LHCN-M2 (cell line): Measurements from ENCODE around the gene PTPRU. TPM values are rescaled to one million over a fixed set of nuclear protein-coding genes. Genes with fewer than 3 reads are reported as not detected.

ENCODE experiments used
- DNase-seq: peaks from one replicate; pipeline ENCODE4 v3.0.0-alpha.2; 2012; ENCODE audit warnings: low read depth
- total RNA-seq: library from RNA; depleted of rRNA; stranded (reverse); fragments of >200 nt; gene quantifications from 2 replicates; pipeline ENCODE4 v1.2.3, GENCODE V29; 2014

Gene PTPRU
- total RNA-seq, 1 experiment from 2014 or later: 96.7 TPM

DNA sequence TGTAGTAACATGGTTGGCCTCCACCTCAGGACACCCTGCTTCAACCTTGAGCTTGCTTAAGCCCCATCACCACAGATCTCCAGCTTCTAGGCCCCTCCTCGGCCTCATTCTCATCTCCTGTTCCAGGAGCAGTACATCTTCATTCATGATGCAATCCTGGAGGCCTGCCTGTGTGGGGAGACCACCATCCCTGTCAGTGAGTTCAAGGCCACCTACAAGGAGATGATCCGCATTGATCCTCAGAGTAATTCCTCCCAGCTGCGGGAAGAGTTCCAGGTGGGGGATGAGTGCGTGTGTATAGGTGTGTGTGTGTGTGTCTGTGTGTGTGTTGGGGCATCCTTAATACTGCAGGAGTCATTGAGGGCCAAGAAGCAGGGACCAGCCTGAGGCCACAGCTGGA, 79.6 kb downstream of the PTPRU start:
- no peak for DNase-seq

GRCh38 chr1:29317063-29317915, 81.0 kb downstream of the PTPRU start:
- no peak for DNase-seq

GRCh38 chr1:29317916-29318530, 81.7 kb downstream of the PTPRU start:
- no peak for DNase-seq

- DNase-seq: no peak
Measured at GRCh38 chr1:29318724-29319123, 82.4 kb downstream of the PTPRU start.

DNA sequence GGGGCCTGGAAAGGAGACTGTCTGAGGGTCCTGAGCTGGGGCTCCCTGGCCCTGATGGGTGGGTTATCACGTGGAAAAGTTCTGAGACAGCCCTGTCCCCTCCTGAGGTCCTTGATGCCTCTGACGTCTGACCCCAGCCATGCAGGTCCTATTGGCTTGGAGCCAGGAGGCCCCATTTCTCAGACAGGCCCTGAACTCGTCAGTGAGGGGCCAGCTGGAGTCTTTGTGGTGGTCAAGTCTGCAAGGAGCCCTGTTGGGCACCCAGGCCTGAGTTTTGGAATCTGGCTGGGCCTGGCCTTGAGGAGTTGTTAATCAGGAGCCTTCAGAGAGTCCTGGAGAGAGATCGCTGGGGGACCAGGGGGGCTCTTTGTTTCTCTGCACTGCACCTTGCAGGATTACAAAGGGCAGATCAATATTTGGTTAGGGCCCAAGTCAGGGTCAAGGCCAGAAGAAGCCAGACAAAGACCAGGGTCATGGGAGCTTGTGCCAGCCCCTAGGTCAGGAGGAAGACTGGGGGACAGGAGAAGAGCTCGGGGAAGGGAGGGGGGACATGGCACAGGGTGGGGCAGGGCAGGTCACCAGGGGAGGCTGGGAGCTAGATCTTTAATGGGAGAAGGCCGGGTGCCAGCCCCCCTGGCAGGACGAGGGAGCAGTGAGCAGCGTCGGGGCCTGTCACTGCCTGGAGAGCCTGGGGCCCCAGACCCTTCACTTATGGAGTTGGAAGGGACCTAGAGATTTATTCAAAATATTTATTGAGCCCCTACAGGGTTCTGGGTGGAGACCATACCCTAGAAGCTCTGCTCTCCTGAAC, 83.2 kb downstream of the PTPRU start:
- DNase-seq: no peak

- DNase-seq: no peak
Measured at GRCh38 chr1:29320156-29320940, 84.0 kb downstream of the PTPRU start.

- no peak for DNase-seq
Measured at GRCh38 chr1:29321176-29321575, 84.9 kb downstream of the PTPRU start.

DNA sequence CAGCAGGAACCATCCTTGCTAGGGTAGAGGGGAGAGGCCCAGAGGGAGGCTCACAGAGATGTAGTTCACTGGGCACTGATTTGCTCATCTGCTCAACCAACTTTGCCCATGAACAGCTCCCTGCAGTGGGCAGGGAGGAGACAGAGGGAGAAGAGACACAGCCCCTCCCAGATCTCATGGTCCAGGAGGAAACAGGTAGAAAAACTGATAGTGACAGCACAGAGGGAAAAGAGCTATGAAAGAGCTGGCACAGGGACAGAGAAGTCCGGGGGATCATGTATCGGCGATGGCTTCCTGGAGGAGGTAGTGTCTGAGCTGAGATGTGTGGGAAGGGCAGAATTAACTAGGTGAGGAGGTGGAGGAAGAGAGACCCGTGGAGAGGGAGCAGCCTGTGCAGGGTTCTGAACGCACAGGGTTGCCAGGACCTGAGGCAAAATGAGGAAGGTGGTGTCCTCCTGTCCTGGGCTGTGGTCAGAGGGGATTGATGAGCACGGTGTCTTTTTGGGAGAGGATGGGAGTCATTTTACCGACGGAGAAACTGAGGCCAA, 85.9 kb downstream of the PTPRU start:
- no peak for DNase-seq

- no peak for DNase-seq
Measured at GRCh38 chr1:29322861-29323585, 86.7 kb downstream of the PTPRU start.

DNA sequence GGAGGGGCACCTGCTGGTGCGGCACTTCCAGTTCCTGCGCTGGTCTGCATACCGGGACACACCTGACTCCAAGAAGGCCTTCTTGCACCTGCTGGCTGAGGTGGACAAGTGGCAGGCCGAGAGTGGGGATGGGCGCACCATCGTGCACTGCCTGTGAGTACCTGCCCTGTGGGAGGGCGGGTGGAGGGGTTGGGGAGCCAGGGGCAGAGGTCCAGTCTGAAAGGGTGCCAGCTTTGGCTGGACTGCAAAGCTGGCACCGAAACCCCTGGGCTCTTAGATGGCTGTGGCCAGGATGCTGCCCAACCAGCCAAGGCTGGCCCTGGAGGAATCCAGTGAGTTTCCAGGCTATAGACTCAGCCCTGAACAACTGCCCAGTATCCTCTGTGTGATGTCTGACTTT, 87.3 kb downstream of the PTPRU start:
- no peak for DNase-seq

DNA sequence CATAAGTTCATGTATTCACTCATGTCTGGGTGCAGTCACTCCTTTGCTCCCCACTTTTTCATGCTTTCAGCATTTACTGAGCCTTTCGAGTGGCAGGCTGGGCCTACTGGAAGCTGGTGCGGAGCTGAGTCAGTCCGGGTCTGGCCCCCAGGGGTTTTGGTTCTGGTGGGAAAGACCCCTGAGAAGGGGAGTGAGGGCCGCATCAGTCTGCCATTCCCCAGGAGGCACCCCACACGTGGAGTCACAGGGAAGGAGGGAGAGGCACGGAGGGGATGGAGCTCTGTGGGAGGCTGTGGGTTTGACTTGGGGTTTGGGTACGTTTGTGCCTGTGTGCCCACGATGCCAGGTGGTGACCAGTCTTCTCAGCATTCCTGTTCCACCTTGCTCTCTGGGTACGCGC, 87.9 kb downstream of the PTPRU start:
- no peak for DNase-seq

GRCh38 chr1:29324771-29325351, 88.5 kb downstream of the PTPRU start:
- DNase-seq: no peak

- no peak for DNase-seq
Measured at GRCh38 chr1:29325675-29326074, 89.4 kb downstream of the PTPRU start.

DNA sequence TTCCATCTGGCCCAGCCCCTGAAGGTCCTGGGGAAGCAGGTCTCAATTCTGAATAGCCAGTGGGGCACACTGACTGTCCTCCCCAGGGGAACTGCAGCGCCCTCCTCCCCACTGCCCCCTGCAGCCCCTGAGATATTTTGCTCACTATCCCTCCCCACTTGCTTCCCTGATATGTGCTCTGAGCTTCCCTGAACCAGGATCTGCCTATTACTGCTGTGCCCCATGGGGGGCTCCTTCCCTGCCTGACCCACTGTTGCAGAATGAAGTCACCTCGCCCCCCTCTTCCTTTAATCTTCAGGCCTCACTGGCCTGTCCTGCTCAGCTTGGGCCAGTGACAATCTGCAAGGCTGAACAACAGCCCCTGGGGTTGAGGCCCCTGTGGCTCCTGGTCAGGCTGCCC, 89.8 kb downstream of the PTPRU start:
- no peak for DNase-seq

GRCh38 chr1:29327223-29327935, 91.1 kb downstream of the PTPRU start:
- no peak for DNase-seq

GRCh38 chr1:29329022-29329775, 92.9 kb downstream of the PTPRU start:
- DNase-seq: no peak

DNA sequence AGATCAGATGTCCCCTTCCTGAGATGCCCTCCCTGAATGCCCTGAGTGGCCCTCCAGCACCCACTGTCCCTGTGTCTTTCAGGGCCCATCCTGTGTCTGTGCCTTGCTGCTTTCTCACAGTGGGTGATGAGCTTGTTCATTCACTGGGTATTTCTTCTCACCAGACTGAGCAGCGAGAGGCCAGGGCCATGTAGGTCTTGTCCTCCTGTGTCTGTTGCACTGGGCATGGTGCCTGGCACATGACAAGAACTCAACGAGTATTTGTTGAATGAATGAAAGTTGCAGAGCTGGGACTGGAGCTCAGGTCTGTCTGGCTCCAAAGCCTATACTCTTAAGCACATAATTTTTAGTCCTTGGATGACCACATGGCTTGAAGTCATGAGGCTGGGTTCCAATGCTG, 93.8 kb downstream of the PTPRU start:
- no peak for DNase-seq

- no peak for DNase-seq
Measured at GRCh38 chr1:29330856-29331255, 94.5 kb downstream of the PTPRU start.

GRCh38 chr1:29331309-29331708, 95.0 kb downstream of the PTPRU start:
- no peak for DNase-seq
